K562 (cell line): ENCODE measurements around the gene SP2. TPM values are rescaled to one million over a fixed set of nuclear protein-coding genes. Genes with fewer than 3 reads are reported as not detected.

Experiments
- ATAC-seq: fragments of 200-7000 bp; cut with Tn5 transposase; 3 replicates; pipeline ENCODE4 v1.9.1; 2020; ENCODE audit warnings: moderate library complexity
- BruUV-seq: library from RNA; stranded (reverse); fragments of 400-500 nt; replicated peaks from 2 replicates; lab custom pipeline; 2021; lab: Mats Ljungman, UMichigan
- CTCF ChIA-PET: fragments of 300-600 bp; formaldehyde crosslinking; extraction: SDS; loops from one replicate; lab custom pipeline; 2021; ENCODE audit warnings: low intra/inter-chr PET ratio; lab: Yijun Ruan, JAX
- POLR2A ChIA-PET: fragments of 300-600, 350-650 bp; sonication (Branson Sonifier 250); formaldehyde crosslinking; extraction: SDS; loops from one replicate; lab custom pipeline; 2021; ENCODE audit warnings: antibody characterized with exemption, inconsistent platforms; lab: Yijun Ruan, JAX
- DNase-seq, 4 experiments: peaks; one replicate each; pipeline versions ENCODE4 v3.0.0 to v3.0.0-alpha.2; 2011 to 2018; ENCODE audit warnings: low spot score in 3 of 4, mixed read lengths in 3 of 4; ENCODE audit errors: extremely low read depth in 1 of 4
- FAIRE-seq: peaks from 2 replicates; lab custom pipeline; 2011; peaks lifted over from hg19 to GRCh38; lab: Jason Lieb, UNC
- H2AFZ ChIP-seq: 2 replicates; pipeline ENCODE4 v1.6.0; 2011; ENCODE audit warnings: low read depth, low read length, control low read depth, inconsistent platforms
- H3K27ac ChIP-seq: fragments of 200-600 bp; 3 replicates; pipeline ENCODE4 v1.8.0; 2011; ENCODE audit warnings: low read depth, mild to moderate bottlenecking, control low read depth, inconsistent platforms, low read length, moderate library complexity, mixed read lengths; ENCODE audit errors: extremely low read depth
- H3K27me3 ChIP-seq, 2 experiments: fragments of 300-600 bp in 1 of 2; 2 replicates in 1 of 2; 3 replicates in 1 of 2; pipeline versions ENCODE4 v1.6.0 to v1.8.0; 2011; ENCODE audit warnings: inconsistent platforms in 2 of 2, low read length in 2 of 2, mild to moderate bottlenecking in 1 of 2, mixed read lengths in 1 of 2, moderate library complexity in 1 of 2; ENCODE audit not compliant: control insufficient read depth in 2 of 2, insufficient read depth in 2 of 2
- H3K36me3 ChIP-seq: fragments of 300-600 bp; 3 replicates; pipeline ENCODE4 v1.8.0; 2011; ENCODE audit warnings: mild to moderate bottlenecking, low read length, inconsistent platforms; ENCODE audit not compliant: control insufficient read depth, insufficient read depth
- H3K4me1 ChIP-seq, 2 experiments: fragments of 200-600 bp in 1 of 2; replicated peaks in 1 of 2; 2 replicates in 1 of 2; 3 replicates in 1 of 2; pipeline versions ENCODE4 v1.5.1 to v1.8.0; 2011; ENCODE audit warnings: inconsistent platforms in 2 of 2, low read length in 2 of 2, mild to moderate bottlenecking in 1 of 2, mixed read lengths in 1 of 2, moderate library complexity in 1 of 2; ENCODE audit not compliant: control insufficient read depth in 2 of 2, insufficient read depth in 2 of 2
- H3K4me2 ChIP-seq: 2 replicates; pipeline ENCODE4 v1.6.1; 2011; ENCODE audit warnings: low read length, control low read depth, inconsistent platforms, mixed read lengths; ENCODE audit not compliant: insufficient read depth
- H3K4me3 ChIP-seq: fragments of 200-600 bp; sonication (generic), shearing (Covaris generic); 2 replicates; pipeline ENCODE4 v1.5.1; 2016; ENCODE audit warnings: control low read depth, inconsistent platforms
- H3K79me2 ChIP-seq: fragments of 200-600 bp; 3 replicates; pipeline ENCODE4 v1.8.0; 2011; ENCODE audit warnings: low read length, inconsistent platforms; ENCODE audit not compliant: control insufficient read depth, insufficient read depth
- H3K9ac ChIP-seq, 2 experiments: 2 replicates each; pipeline versions ENCODE4 v1.6.0 to v1.6.1; 2011; ENCODE audit warnings: low read depth in 2 of 2, low read length in 2 of 2, control low read depth in 1 of 2, inconsistent platforms in 1 of 2, mild to moderate bottlenecking in 1 of 2, mixed read lengths in 1 of 2; ENCODE audit not compliant: insufficient read depth in 1 of 2
- H3K9me1 ChIP-seq: one replicate; pipeline ENCODE4 v1.6.0; 2011; ENCODE audit warnings: inconsistent platforms, mild to moderate bottlenecking, low read length, moderate library complexity; ENCODE audit not compliant: control insufficient read depth, insufficient read depth
- H3K9me3 ChIP-seq: replicated peaks from 2 replicates; pipeline ENCODE4 v1.5.1; 2011; ENCODE audit warnings: low read depth, low read length, inconsistent platforms; ENCODE audit not compliant: control insufficient read depth, insufficient read depth
- H4K20me1 ChIP-seq: replicated peaks from 2 replicates; pipeline ENCODE4 v1.6.1; 2011; ENCODE audit warnings: low read length, inconsistent platforms, mixed read lengths; ENCODE audit not compliant: control insufficient read depth, insufficient read depth
- GABPB1 ChIP-seq: sonication (generic); formaldehyde crosslinking; IDR thresholded peaks from 2 replicates; pipeline ENCODE4 v1.8.0; 2022; ENCODE audit warnings: mild to moderate bottlenecking, missing genetic modification reagents
- KDM5B ChIP-seq: fragments of 200-600 bp; sonication (generic); IDR thresholded peaks from 2 replicates; pipeline ENCODE4 v1.6.1; 2012; ENCODE audit warnings: low read depth, mild to moderate bottlenecking, moderate library complexity, low read length, control low read depth, inconsistent platforms; ENCODE audit not compliant: insufficient replicate concordance
- ZNF121 ChIP-seq: sonication (generic); formaldehyde crosslinking; conservative IDR thresholded peaks from 2 replicates; pipeline ENCODE4 v1.8.0; 2022; ENCODE audit warnings: missing genetic modification reagents
- ZNF76 ChIP-seq: fragments of 250-450 bp; sonication (Bioruptor Pico); IDR thresholded peaks from 2 replicates; pipeline ENCODE4 v1.4.0; 2020; ENCODE audit warnings: mild to moderate bottlenecking, moderate library complexity, borderline replicate concordance
- WGBS: fragments of 100-300 bp; shearing (Covaris generic); methylation state at CpG from one replicate; pipeline ENCODE4 v1.1.6; 2016; ENCODE audit warnings: low coverage, mixed read lengths; ENCODE audit not compliant: insufficient coverage; ENCODE audit errors: missing lambda C conversion rate; 5-methylcytosine and 5-hydroxymethylcytosine counted together
- in situ Hi-C: fragments of 300-500 bp; cut with MboI; formaldehyde crosslinking; loops from 4 replicates; pipeline ENCODE4 v1.15.0; 2018; ENCODE audit warnings: inconsistent platforms, mixed read lengths
- intact Hi-C: fragments of 100-400 bp; cut with micrococcal nuclease; formaldehyde crosslinking; loops from 2 replicates; pipeline ENCODE4 v1.14.2; 2022
- polyA plus RNA-seq, 8 experiments: library from polyadenylated mRNA; depleted of rRNA in 4 of 8; stranded (reverse) in 5 of 8; unstranded in 3 of 8; fragments of >200 nt; fragmentation: Nextera tagmentation in 2 of 8; fragmentation: Illumina TruSeq in 1 of 8; extraction: Ambion mirVana in 2 of 8; extraction: Trizol in 1 of 8; gene quantifications; 2 replicates each; pipeline versions ENCODE4 v1.2.1 to v1.2.3, GENCODE V29; 2011 to 2014; ENCODE audit warnings: inconsistent platforms in 1 of 8, missing spikeins in 1 of 8
- total RNA-seq, 7 experiments: library from RNA; depleted of rRNA in 6 of 7; stranded (reverse); fragments of >200 nt in 6 of 7; fragmentation: Illumina TruSeq in 2 of 7; extraction: Trizol in 2 of 7; gene quantifications; 2 replicates each; pipeline versions ENCODE4 v1.2.1 to v1.2.3, GENCODE V29; 2011 to 2021; ENCODE audit warnings: low replicate concordance in 1 of 7
- TF ChIP-seq, protein P1 (sequence below): fragments of 200-800 bp; sonication (Bioruptor generic); IDR thresholded peaks from 2 replicates; pipeline ENCODE4 v1.6.1; 2016; ENCODE audit warnings: missing genetic modification characterization, missing compliant biosample characterization

The SP2 gene
- total and polyA plus RNA-seq, 9 of the 15 experiments (the other 6 are each of a cell fraction or from before 2014, with no cell fraction given) = 0.77 to 22.3 (median 2.3) TPM

DNA sequence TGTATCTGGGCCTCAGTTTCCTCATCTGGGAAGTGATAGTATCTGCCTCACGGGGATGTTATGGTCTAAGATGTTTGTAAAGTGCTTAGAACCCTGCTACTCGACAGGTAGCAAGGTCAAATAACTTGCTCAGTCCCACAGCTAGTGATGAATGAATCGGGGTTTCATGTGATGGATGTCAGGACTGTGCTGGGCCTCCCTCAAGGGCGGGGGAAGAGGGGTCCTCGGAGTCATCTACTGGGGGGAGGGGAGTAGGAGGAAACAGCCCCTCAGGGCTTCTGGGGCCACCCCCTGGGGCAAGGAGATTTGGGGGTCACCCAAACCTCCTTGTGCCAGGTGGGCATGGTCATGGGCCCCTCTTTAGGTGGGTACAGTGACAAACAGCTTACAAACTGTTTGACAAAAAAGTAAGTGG is 46.1 kb downstream of the SP2 start:
- 5% methylated on average over 5 of the region's 5 CpGs for WGBS
- POLR2A ChIA-PET = interaction anchor here (1.0 to 2.0 kb wide), 7 partner anchors 9 to 77 kb away, joined by 3 to 12 read pairs (median 6); partner anchors contain the start of genes CDK5RAP3 and SP2
- Histone ChIP-seq H3K79me2 (peaks cover 25% of the 10 kb centered on the region), H3K4me3 (peak overlapping the region; percentile 62), H2AFZ (peak overlapping the region; percentile 75), H3K4me1 (peaks cover 25% of the 10 kb centered on the region in 2 experiments; a peak in 4 of 5 replicates), H3K27me3 (no peaks in the 10 kb centered on the region), H3K4me2 (peak overlapping the region; percentile 94), H4K20me1 (no peaks in the 10 kb centered on the region), H3K9me1 (no peaks in the 10 kb centered on the region), H3K9me3 (no peaks in the 10 kb centered on the region)
- DNase-seq (peak in 2 of 4 experiments; percentile 33 to 40), FAIRE-seq (peak; percentile 59), ATAC-seq (no peak)
- intact Hi-C loops = no loop called here
- in situ Hi-C loops = no loop called here
- no TSS peak for BruUV-seq
- CTCF ChIA-PET = no interaction called here
- no peak for TF ChIP-seq ZNF76 (CRISPR knock-in tag)
- TF ChIP-seq KDM5B = peak; percentile 15
- TF ChIP-seq GABPB1 (CRISPR knock-in tag) = 0 out of 2 replicates have a peak, but pooled peaks have one; percentile 5
- TF ChIP-seq, all 486 proteins: peak for 2
- H3K27ac ChIP-seq = peak overlapping the region; percentile 84
- H3K9ac ChIP-seq = peak overlapping the region; percentile 85 to 94
- peaks cover 41% of the 10 kb centered on the region for H3K36me3 ChIP-seq

DNA sequence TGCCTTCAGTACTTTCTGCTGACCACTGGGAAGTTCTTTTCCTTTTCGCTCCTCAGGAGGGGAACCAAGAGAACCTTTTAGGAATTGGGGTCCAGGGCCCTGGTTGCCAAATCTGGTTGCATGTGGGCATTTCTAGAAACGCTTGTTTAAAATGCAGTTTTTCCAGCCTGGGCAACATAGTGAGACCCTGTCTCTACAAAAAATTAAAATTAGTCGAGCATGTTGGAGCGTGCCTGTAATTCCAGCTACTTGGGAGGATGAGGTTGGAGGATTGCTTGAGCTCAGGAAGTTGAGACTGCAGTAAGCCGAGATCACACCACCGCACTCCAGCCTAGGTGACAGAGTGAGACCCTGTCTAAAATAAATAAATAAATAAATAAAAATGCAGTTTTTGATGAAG is 46.5 kb downstream of the SP2 start:
- no TSS peak for BruUV-seq
- in situ Hi-C loops = no loop called here
- Histone ChIP-seq H3K9me3 (no peaks in the 10 kb centered on the region), H3K27ac (peak overlapping the region; percentile 84), H3K4me1 (peaks cover 21 to 26% of the 10 kb centered on the region in 2 experiments; a peak in 4 of 5 replicates), H3K27me3 (no peaks in the 10 kb centered on the region), H3K4me2 (peak overlapping the region; percentile 94), H2AFZ (no peak overlapping the region), H3K9me1 (no peaks in the 10 kb centered on the region), H3K36me3 (peaks cover 43% of the 10 kb centered on the region), H3K79me2 (peaks cover 25% of the 10 kb centered on the region), H3K4me3 (peak overlapping the region; percentile 62), H3K9ac (peak overlapping the region; percentile 85 to 94; a peak in 3 of 4 replicates), H4K20me1 (no peaks in the 10 kb centered on the region)
- ChIA-PET POLR2A (interaction anchor here (1.0 to 2.0 kb wide), 4 partner anchors 8 to 76 kb away, joined by 3 to 12 read pairs (median 4); partner anchors contain the start of gene CDK5RAP3), CTCF (no interaction called here)
- intact Hi-C loops = no loop called here
- TF ChIP-seq ZNF121 (CRISPR knock-in tag) = peak; percentile 68
- TF ChIP-seq, protein P1, sequence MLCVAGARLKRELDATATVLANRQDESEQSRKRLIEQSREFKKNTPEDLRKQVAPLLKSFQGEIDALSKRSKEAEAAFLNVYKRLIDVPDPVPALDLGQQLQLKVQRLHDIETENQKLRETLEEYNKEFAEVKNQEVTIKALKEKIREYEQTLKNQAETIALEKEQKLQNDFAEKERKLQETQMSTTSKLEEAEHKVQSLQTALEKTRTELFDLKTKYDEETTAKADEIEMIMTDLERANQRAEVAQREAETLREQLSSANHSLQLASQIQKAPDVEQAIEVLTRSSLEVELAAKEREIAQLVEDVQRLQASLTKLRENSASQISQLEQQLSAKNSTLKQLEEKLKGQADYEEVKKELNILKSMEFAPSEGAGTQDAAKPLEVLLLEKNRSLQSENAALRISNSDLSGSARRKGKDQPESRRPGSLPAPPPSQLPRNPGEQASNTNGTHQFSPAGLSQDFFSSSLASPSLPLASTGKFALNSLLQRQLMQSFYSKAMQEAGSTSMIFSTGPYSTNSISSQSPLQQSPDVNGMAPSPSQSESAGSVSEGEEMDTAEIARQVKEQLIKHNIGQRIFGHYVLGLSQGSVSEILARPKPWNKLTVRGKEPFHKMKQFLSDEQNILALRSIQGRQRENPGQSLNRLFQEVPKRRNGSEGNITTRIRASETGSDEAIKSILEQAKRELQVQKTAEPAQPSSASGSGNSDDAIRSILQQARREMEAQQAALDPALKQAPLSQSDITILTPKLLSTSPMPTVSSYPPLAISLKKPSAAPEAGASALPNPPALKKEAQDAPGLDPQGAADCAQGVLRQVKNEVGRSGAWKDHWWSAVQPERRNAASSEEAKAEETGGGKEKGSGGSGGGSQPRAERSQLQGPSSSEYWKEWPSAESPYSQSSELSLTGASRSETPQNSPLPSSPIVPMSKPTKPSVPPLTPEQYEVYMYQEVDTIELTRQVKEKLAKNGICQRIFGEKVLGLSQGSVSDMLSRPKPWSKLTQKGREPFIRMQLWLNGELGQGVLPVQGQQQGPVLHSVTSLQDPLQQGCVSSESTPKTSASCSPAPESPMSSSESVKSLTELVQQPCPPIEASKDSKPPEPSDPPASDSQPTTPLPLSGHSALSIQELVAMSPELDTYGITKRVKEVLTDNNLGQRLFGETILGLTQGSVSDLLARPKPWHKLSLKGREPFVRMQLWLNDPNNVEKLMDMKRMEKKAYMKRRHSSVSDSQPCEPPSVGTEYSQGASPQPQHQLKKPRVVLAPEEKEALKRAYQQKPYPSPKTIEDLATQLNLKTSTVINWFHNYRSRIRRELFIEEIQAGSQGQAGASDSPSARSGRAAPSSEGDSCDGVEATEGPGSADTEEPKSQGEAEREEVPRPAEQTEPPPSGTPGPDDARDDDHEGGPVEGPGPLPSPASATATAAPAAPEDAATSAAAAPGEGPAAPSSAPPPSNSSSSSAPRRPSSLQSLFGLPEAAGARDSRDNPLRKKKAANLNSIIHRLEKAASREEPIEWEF (CRISPR knock-in tag) = no peak
- 60% methylated on average over 5 of the region's 6 CpGs for WGBS
- FAIRE-seq (no peak), ATAC-seq (no peak), DNase-seq (no peak)
